Glutamatergic neuron (in vitro differentiated cells): ENCODE results near the gene ZSCAN22. TPM values are rescaled to one million over a fixed set of nuclear protein-coding genes. Genes with fewer than 3 reads are reported as not detected.

Source experiments
- DNase-seq: peaks from one replicate; pipeline ENCODE4 v3.0.0; 2022
- H3K27ac Mint-ChIP-seq: one replicate; pipeline ENCODE4 v1.8.0; 2020; ENCODE audit warnings: mild to moderate bottlenecking, mixed read lengths, inconsistent platforms; ENCODE audit not compliant: unreplicated experiment
- H3K27me3 Mint-ChIP-seq: one replicate; pipeline ENCODE4 v1.8.0; 2020; ENCODE audit warnings: mild to moderate bottlenecking, moderate library complexity, mixed read lengths, inconsistent platforms; ENCODE audit not compliant: unreplicated experiment
- H3K36me3 Mint-ChIP-seq: one replicate; pipeline ENCODE4 v1.8.0; 2020; ENCODE audit warnings: mild to moderate bottlenecking, mixed read lengths, inconsistent platforms; ENCODE audit not compliant: unreplicated experiment
- H3K4me1 Mint-ChIP-seq: one replicate; pipeline ENCODE4 v1.8.0; 2020; ENCODE audit warnings: mild to moderate bottlenecking, low read depth, mixed read lengths, inconsistent platforms; ENCODE audit not compliant: unreplicated experiment
- H3K4me3 Mint-ChIP-seq: one replicate; pipeline ENCODE4 v1.8.0; 2020; ENCODE audit warnings: mild to moderate bottlenecking, mixed read lengths, inconsistent platforms; ENCODE audit not compliant: unreplicated experiment
- H3K9me3 Mint-ChIP-seq: one replicate; pipeline ENCODE4 v1.8.0; 2020; ENCODE audit warnings: mild to moderate bottlenecking, moderate library complexity, mixed read lengths, inconsistent platforms; ENCODE audit not compliant: unreplicated experiment
- CTCF ChIP-seq: fragments of 200-600 bp; sonication (generic); IDR thresholded peaks from one replicate; pipeline ENCODE4 v1.5.0; 2021; ENCODE audit not compliant: partially characterized antibody, unreplicated experiment
- total RNA-seq: library from RNA; stranded (reverse); fragmentation: NEBNext Ultra II Directional; extraction: Animal tissue kit (Norgen Biotek cat#: 25700); gene quantifications from one replicate; pipeline ENCODE4 v1.2.1, GENCODE V29; 2021; ENCODE audit not compliant: unreplicated experiment

Gene ZSCAN22
- total RNA-seq, 1 donor from 2014 or later, result 4.9 TPM

- TF ChIP-seq CTCF, result no peak
- peak; percentile 44 for DNase-seq
- no peak overlapping the region for H3K27ac Mint-ChIP-seq
- H3K36me3 Mint-ChIP-seq, result no peaks in the 10 kb centered on the region
- H3K9me3 Mint-ChIP-seq, result peaks cover 16% of the 10 kb centered on the region
- peak overlapping the region; percentile 34 for H3K4me3 Mint-ChIP-seq
- no peaks in the 10 kb centered on the region for H3K4me1 Mint-ChIP-seq
- peaks cover 6% of the 10 kb centered on the region for H3K27me3 Mint-ChIP-seq
These were observed 29.3 kb downstream of the ZSCAN22 start for GRCh38 chr19:58355908-58356765.

- Mint-ChIP-seq H3K4me1 (no peaks in the 10 kb centered on the region), H3K4me3 (no peak overlapping the region), H3K27me3 (peaks cover 5% of the 10 kb centered on the region), H3K36me3 (no peaks in the 10 kb centered on the region), H3K27ac (no peak overlapping the region), H3K9me3 (peaks cover 21% of the 10 kb centered on the region)
- no peak for DNase-seq
- TF ChIP-seq CTCF, result no peak
These were observed 30.1 kb downstream of the ZSCAN22 start for GRCh38 chr19:58356766-58357480.

GRCh38 chr19:58357481-58358145, 30.8 kb downstream of the ZSCAN22 start:
- no peaks in the 10 kb centered on the region for H3K4me1 Mint-ChIP-seq
- H3K9me3 Mint-ChIP-seq, result peaks cover 21% of the 10 kb centered on the region
- H3K4me3 Mint-ChIP-seq, result no peak overlapping the region
- no peak for DNase-seq
- H3K36me3 Mint-ChIP-seq, result no peaks in the 10 kb centered on the region
- no peak overlapping the region for H3K27ac Mint-ChIP-seq
- TF ChIP-seq CTCF, result no peak
- peaks cover 6% of the 10 kb centered on the region for H3K27me3 Mint-ChIP-seq

GRCh38 chr19:58361900-58362271, 35.1 kb downstream of the ZSCAN22 start:
- peak overlapping the region; percentile 97 for H3K4me3 Mint-ChIP-seq
- H3K9me3 Mint-ChIP-seq, result peaks cover 14% of the 10 kb centered on the region
- peaks cover 4% of the 10 kb centered on the region for H3K27me3 Mint-ChIP-seq
- TF ChIP-seq CTCF, result no peak
- H3K36me3 Mint-ChIP-seq, result no peaks in the 10 kb centered on the region
- H3K4me1 Mint-ChIP-seq, result peaks cover 3% of the 10 kb centered on the region
- peak; percentile 63 for DNase-seq
- H3K27ac Mint-ChIP-seq, result peak overlapping the region; percentile 99
